NB4 (cell line): ENCODE measurements around the gene MGA.

Source experiments
- CTCF ChIP-seq: IDR thresholded peaks from one replicate; pipeline ENCODE4 v1.5.1; 2012; ENCODE audit warnings: low read depth, low read length
- MAX ChIP-seq: IDR thresholded peaks from 2 replicates; pipeline ENCODE4 v1.6.1; 2011; ENCODE audit warnings: low read depth, low read length
- POLR2A ChIP-seq: IDR thresholded peaks from 2 replicates; pipeline ENCODE4 v1.6.1; 2011; ENCODE audit warnings: mild to moderate bottlenecking; ENCODE audit not compliant: insufficient read length; ENCODE audit errors: extremely low read depth

GRCh38 chr15:41698779-41699178, 38.6 kb downstream of the MGA start:
- no peak for TF ChIP-seq CTCF
- TF ChIP-seq POLR2A = no peak
- TF ChIP-seq MAX = no peak
